Duodenal mucosa (tissue), 2 donors: ENCODE results near the gene MMP7.

ENCODE experiments used
- H3K27ac ChIP-seq: one replicate; pipeline ENCODE4 v1.7.0; 2013; ENCODE audit warnings: low read depth, low read length
- H3K27me3 ChIP-seq, 2 donors: one replicate each; pipeline ENCODE4 v1.7.0; 2013; ENCODE audit warnings: low read length in 2 of 2, control low read depth in 1 of 2; ENCODE audit not compliant: insufficient read depth in 2 of 2, control insufficient read depth in 1 of 2
- H3K36me3 ChIP-seq, 2 donors: one replicate each; pipeline ENCODE4 v1.7.0; 2013; ENCODE audit warnings: low read length in 2 of 2, control low read depth in 1 of 2; ENCODE audit not compliant: insufficient read depth in 2 of 2, control insufficient read depth in 1 of 2
- H3K4me1 ChIP-seq, 2 donors: one replicate each; pipeline ENCODE4 v1.7.0; 2013; ENCODE audit warnings: low read length in 2 of 2, control low read depth in 1 of 2; ENCODE audit not compliant: insufficient read depth in 2 of 2, control insufficient read depth in 1 of 2
- H3K4me3 ChIP-seq, 2 donors: one replicate each; pipeline ENCODE4 v1.7.0; 2013; ENCODE audit warnings: low read length in 2 of 2, low read depth in 1 of 2
- H3K9ac ChIP-seq, 2 donors: one replicate each; pipeline ENCODE4 v1.7.0; 2013; ENCODE audit warnings: low read length in 2 of 2, low read depth in 1 of 2
- H3K9me3 ChIP-seq, 2 donors: one replicate each; pipeline ENCODE4 v1.7.0; 2013; ENCODE audit warnings: low read length in 2 of 2, control low read depth in 1 of 2; ENCODE audit not compliant: control insufficient read depth in 1 of 2

Gene MMP7

DNA sequence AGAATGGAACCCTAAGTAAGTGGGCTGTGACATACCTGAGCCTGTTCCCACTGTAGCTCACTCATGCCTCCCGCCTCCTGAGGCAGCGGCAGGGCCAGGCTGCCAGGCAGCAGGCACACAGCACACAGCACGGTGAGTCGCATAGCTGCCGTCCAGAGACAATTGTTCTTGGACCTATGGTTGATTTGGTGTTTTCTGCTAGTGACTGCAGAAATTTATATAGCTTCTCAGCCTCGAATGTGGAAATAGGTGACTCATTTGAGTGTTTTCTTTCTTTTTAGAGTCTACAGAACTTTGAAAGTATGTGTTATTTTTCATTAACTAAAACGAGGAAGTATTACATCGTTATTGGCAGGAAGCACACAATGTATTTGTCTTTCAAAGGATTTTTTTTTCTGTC, at the start of gene MMP7:
Gene MMP7, minus strand, starts transcription at position 190 of the 400 bp plus-strand sequence. Its CDS starts 47 bp downstream, at position 143.
- H3K4me3 ChIP-seq, result peak within 1 kb of the TSS in 1 of 2 donors; percentile 19
- no peak within 1 kb of the TSS for H3K9ac ChIP-seq
- H3K4me1 ChIP-seq, result no peaks in the 10 kb centered on the region
- no peaks in the 10 kb centered on the region for H3K27me3 ChIP-seq
- H3K9me3 ChIP-seq, result no peaks in the 10 kb centered on the region
- H3K27ac ChIP-seq, result no peak within 1 kb of the TSS
- H3K36me3 ChIP-seq, result no peaks in the 10 kb centered on the region

DNA sequence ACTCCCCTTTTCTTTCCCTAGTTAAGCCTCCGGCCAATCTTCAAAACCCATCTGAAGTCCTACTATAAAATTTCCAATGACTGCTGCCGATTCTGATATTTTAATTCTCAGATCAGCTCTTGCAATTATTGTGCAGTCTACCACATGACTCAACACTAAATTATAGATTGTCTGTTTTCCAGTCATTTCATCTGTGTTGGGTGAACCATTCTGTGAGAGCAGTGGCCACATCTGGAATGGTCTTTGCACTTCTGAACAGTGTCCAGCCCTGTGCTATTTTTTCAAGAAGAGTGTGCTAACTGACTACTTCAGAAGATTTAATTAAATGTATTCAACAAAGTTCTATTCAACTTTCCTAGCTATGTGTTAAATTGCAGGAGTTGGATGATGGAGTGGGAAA, 47.2 kb upstream of the MMP7 start:
- Histone ChIP-seq H3K36me3 (no peaks in the 10 kb centered on the region), H3K9me3 (no peaks in the 10 kb centered on the region), H3K9ac (no peak overlapping the region), H3K27me3 (no peaks in the 10 kb centered on the region), H3K27ac (no peak overlapping the region), H3K4me3 (no peak overlapping the region), H3K4me1 (no peaks in the 10 kb centered on the region)

DNA sequence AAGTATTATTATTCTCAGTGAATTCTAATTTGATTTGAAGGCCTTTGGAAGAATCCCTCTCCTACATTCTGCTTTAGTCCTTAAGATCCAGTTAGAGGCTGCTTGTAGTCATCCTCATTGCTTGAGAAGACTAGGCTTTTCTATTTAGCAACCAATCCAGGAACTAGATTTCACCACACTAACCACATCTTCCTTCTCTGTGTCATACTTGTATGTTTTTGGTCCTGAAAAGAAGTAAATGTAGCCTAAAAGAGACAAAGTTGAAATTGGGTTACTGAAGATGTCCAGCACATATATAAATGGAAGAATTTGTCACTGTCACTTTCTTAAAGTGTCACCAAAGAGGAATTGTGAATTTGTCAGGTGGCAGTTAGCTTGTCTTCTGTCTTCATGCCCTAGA, 46.6 kb upstream of the MMP7 start:
- H3K9me3 ChIP-seq, result no peaks in the 10 kb centered on the region
- H3K9ac ChIP-seq, result no peak overlapping the region
- no peaks in the 10 kb centered on the region for H3K27me3 ChIP-seq
- no peaks in the 10 kb centered on the region for H3K36me3 ChIP-seq
- no peaks in the 10 kb centered on the region for H3K4me1 ChIP-seq
- H3K27ac ChIP-seq, result no peak overlapping the region
- no peak overlapping the region for H3K4me3 ChIP-seq

GRCh38 chr11:102576350-102576749, 45.8 kb upstream of the MMP7 start:
- Histone ChIP-seq H3K9ac (no peak overlapping the region), H3K4me3 (no peak overlapping the region), H3K36me3 (no peaks in the 10 kb centered on the region), H3K27me3 (no peaks in the 10 kb centered on the region), H3K9me3 (no peaks in the 10 kb centered on the region), H3K4me1 (no peaks in the 10 kb centered on the region), H3K27ac (no peak overlapping the region)

- Histone ChIP-seq H3K4me1 (no peaks in the 10 kb centered on the region), H3K9ac (no peak overlapping the region), H3K9me3 (no peaks in the 10 kb centered on the region), H3K36me3 (no peaks in the 10 kb centered on the region), H3K4me3 (no peak overlapping the region), H3K27ac (no peak overlapping the region), H3K27me3 (no peaks in the 10 kb centered on the region)
Measured at GRCh38 chr11:102575012-102575411, 44.5 kb upstream of the MMP7 start.

- no peak overlapping the region for H3K4me3 ChIP-seq
- H3K36me3 ChIP-seq, result no peaks in the 10 kb centered on the region
Measured at GRCh38 chr11:102573851-102574250, 43.3 kb upstream of the MMP7 start.

DNA sequence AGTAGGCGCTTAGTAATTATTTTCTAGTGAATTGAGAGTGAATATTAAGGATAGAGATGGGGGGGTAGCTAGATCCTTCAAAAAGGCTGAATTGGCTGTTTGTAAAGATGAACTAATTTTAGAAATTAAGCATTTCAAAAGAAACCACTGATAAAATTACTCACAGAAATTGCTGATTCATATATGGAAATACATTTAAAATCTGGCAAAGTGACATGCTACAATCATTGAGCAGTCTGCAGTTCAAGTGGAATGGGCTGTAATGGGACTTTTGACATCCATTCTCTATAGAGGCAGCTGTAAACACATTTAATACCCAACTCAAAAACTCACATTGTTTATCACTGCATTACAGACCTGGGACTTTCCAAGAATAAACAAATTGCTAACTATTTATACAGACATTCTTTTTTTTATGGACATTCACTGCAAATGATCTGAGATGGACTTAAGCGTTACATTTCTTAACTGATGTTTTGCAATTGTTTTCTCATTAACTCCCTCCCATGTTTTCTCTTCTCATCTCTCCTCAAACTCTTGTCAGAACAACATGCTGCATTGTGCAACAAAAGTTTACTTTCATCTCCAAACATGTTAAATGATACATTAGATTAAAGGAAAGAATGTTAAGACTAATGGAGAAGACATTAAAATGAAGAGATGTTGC, 42.1 kb upstream of the MMP7 start:
- no peak overlapping the region for H3K27ac ChIP-seq
- H3K4me1 ChIP-seq, result no peaks in the 10 kb centered on the region
- no peaks in the 10 kb centered on the region for H3K9me3 ChIP-seq
- no peak overlapping the region for H3K9ac ChIP-seq
- H3K27me3 ChIP-seq, result no peaks in the 10 kb centered on the region
- H3K36me3 ChIP-seq, result no peaks in the 10 kb centered on the region
- H3K4me3 ChIP-seq, result no peak overlapping the region

More at GRCh38 chr11:102573851-102574250, 43.3 kb upstream of the MMP7 start:
- H3K27me3 ChIP-seq, result no peaks in the 10 kb centered on the region
- H3K27ac ChIP-seq, result no peak overlapping the region
- no peak overlapping the region for H3K9ac ChIP-seq
- no peaks in the 10 kb centered on the region for H3K4me1 ChIP-seq
- no peaks in the 10 kb centered on the region for H3K9me3 ChIP-seq

DNA sequence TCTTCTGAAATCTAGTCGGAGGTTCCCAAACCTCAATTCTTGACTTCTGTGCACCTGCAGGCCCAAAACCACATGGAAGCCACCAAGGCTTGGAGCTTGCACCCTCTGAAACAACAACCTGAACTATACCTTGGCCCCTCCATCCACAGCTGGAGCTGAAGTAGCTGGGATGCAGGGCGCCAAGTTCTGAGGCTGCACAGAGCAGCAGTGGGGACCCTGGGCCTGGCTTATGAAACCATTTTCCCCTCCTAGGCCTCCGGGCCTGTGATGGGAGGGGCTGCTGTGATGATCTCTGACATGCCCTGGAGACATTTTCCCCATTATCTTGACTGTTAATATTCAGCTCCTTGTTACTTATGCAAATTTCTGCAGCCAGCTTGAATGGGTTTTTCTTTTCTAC, 38.3 kb upstream of the MMP7 start:
- Histone ChIP-seq H3K4me1 (peaks cover 0 to 7% of the 10 kb centered on the region in 2 donors), H3K36me3 (no peaks in the 10 kb centered on the region), H3K9ac (no peak overlapping the region), H3K9me3 (peaks cover 4 to 6% of the 10 kb centered on the region in 2 donors), H3K27ac (no peak overlapping the region), H3K4me3 (no peak overlapping the region), H3K27me3 (no peaks in the 10 kb centered on the region)

DNA sequence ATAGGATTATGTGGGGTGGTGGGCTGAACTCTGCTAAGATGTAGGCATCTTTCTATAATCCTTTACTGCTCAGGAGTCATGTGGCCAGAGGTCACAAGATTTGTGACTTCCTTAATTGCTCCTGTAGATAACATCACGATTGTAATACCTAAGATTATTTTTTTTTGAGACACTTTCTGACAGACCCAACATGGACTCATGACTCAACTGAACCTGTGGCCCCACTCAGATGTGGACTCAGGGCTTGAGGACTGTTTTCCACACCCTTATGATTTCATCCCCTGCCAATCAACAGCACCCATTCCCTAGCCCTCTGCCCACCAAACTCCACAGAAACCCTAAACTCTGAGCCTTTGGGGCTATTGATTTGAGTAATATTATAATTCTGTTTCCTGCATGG, 35.6 kb upstream of the MMP7 start:
- H3K9ac ChIP-seq, result no peak overlapping the region
- no peaks in the 10 kb centered on the region for H3K36me3 ChIP-seq
- H3K27ac ChIP-seq, result no peak overlapping the region
- H3K9me3 ChIP-seq, result peaks cover 4 to 6% of the 10 kb centered on the region in 2 donors
- H3K27me3 ChIP-seq, result no peaks in the 10 kb centered on the region
- peaks cover 5 to 11% of the 10 kb centered on the region in 2 donors for H3K4me1 ChIP-seq
- H3K4me3 ChIP-seq, result no peak overlapping the region

DNA sequence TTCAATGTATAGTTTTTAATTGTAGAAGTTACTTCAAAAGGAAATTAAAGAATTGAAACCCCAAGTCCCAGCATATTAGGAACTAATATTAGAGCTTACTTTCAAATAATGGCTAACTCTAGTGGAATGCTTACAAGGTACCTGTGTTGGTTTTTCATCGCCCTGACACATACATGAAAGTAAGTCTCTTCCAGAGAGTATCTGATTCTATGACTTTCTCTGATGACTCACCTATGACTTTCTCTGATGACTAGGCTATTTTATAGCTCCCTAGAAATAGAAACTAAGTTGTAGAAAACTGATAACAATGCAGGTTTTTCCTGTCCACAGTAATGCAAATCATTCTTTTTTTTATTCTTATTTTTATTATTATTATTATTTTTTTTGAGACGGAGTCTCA, 33.6 kb upstream of the MMP7 start:
- no peak overlapping the region for H3K27ac ChIP-seq
- no peak overlapping the region for H3K4me3 ChIP-seq
- H3K9me3 ChIP-seq, result peaks cover 4 to 6% of the 10 kb centered on the region in 2 donors
- H3K27me3 ChIP-seq, result no peaks in the 10 kb centered on the region
- H3K9ac ChIP-seq, result no peak overlapping the region
- no peaks in the 10 kb centered on the region for H3K36me3 ChIP-seq
- peaks cover 6 to 11% of the 10 kb centered on the region in 2 donors for H3K4me1 ChIP-seq
